PC-3 (cell line): ENCODE data around the gene KCTD5.

Experiments used
- CTCF ChIP-seq: fragments of 300-600 bp; sonication (generic); conservative IDR thresholded peaks from 2 replicates; pipeline ENCODE4 v1.5.1; 2017; ENCODE audit warnings: antibody characterized with exemption, low read depth, mild to moderate bottlenecking, low read length
- EZH2 ChIP-seq: fragments of 300-600 bp; sonication (generic); IDR thresholded peaks from one replicate; pipeline ENCODE4 v1.6.1; 2017; ENCODE audit warnings: antibody characterized with exemption, mild to moderate bottlenecking, low read length; ENCODE audit not compliant: unreplicated experiment
- EZH2phosphoT487 ChIP-seq: fragments of 300-600 bp; sonication (generic); IDR thresholded peaks from 2 replicates; pipeline ENCODE4 v1.6.1; 2018; ENCODE audit warnings: mild to moderate bottlenecking, antibody characterized with exemption, low read length, borderline replicate concordance

GRCh38 chr16:2752850-2753732 is 70.8 kb downstream of the KCTD5 start:
- no peak for TF ChIP-seq CTCF
- no peak for TF ChIP-seq EZH2phosphoT487
- TF ChIP-seq EZH2 = no peak
